ENCODE data around the gene ATXN1. TPM values are rescaled to one million over a fixed set of nuclear protein-coding genes. Genes with fewer than 3 reads are reported as not detected.

The ATXN1 gene
- polyA plus RNA-seq, 1 of the 3 experiments (the other 2 are of a cell fraction): 7.9 TPM

- POLR2A ChIA-PET: no interaction called here
- no peak for DNase-seq
- H3F3A ChIP-seq (replicated peaks; ENCODE audit: insufficient read depth): no peaks in the 10 kb centered on the region
- H2AFZ ChIP-seq (ENCODE audit: low read depth): no peak overlapping the region
- H3K4me1 ChIP-seq (ENCODE audit: control insufficient read depth in 1 of 2, insufficient read depth in 2 of 2, low read depth in 1 of 2, low read length in 1 of 2): peaks cover 8 to 40% of the 10 kb centered on the region in 2 experiments; a peak in 3 of 4 replicates
- H3K4me3 ChIP-seq (ENCODE audit: low read depth in 2 of 2, low read length in 1 of 2): no peak overlapping the region
- CTCF ChIA-PET: interaction anchor here (0.6 to 1.2 kb wide), 2 partner anchors 12 to 28 kb away, joined by 3 read pairs; no protein-coding TSS in a partner anchor
- H3K4me2 ChIP-seq: no peak overlapping the region
- no peak overlapping the region for H3K9ac ChIP-seq
- H3K9me3 ChIP-seq: no peaks in the 10 kb centered on the region
- no peak overlapping the region for H3K27ac ChIP-seq (ENCODE audit: low read depth in 2 of 2, low read length in 1 of 2)
- WGBS (ENCODE audit: low lambda C conversion rate): 97% methylated on average over 6 of the region's 6 CpGs
- H3K79me2 ChIP-seq (ENCODE audit: insufficient read depth): no peaks in the 10 kb centered on the region
- no peaks in the 10 kb centered on the region for H3K27me3 ChIP-seq (ENCODE audit: insufficient read depth)
- peaks cover 0 to 4% of the 10 kb centered on the region in 2 experiments for H3K36me3 ChIP-seq (replicated peaks in 1 of 2; ENCODE audit: control insufficient read depth in 1 of 2, insufficient read depth in 2 of 2, low read length in 1 of 2)
- H3K9me2 ChIP-seq: no peaks in the 10 kb centered on the region
- no peaks in the 10 kb centered on the region for H4K20me1 ChIP-seq (ENCODE audit: insufficient read depth)
- TF ChIP-seq RXRA (IDR thresholded peaks at IDR 0.05; ENCODE audit: borderline replicate concordance, low read depth): no peak
- TF ChIP-seq USF1 (IDR thresholded peaks at IDR 0.05; ENCODE audit: borderline replicate concordance, low read depth): no peak
- TF ChIP-seq YY1 (IDR thresholded peaks at IDR 0.05; ENCODE audit: low read depth): no peak
- no peak for TF ChIP-seq FOXJ3 (CRISPR knock-in tag; IDR thresholded peaks at IDR 0.05)
- TF ChIP-seq, protein P1, sequence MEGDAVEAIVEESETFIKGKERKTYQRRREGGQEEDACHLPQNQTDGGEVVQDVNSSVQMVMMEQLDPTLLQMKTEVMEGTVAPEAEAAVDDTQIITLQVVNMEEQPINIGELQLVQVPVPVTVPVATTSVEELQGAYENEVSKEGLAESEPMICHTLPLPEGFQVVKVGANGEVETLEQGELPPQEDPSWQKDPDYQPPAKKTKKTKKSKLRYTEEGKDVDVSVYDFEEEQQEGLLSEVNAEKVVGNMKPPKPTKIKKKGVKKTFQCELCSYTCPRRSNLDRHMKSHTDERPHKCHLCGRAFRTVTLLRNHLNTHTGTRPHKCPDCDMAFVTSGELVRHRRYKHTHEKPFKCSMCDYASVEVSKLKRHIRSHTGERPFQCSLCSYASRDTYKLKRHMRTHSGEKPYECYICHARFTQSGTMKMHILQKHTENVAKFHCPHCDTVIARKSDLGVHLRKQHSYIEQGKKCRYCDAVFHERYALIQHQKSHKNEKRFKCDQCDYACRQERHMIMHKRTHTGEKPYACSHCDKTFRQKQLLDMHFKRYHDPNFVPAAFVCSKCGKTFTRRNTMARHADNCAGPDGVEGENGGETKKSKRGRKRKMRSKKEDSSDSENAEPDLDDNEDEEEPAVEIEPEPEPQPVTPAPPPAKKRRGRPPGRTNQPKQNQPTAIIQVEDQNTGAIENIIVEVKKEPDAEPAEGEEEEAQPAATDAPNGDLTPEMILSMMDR (IDR thresholded peaks at IDR 0.05): no peak
- TF ChIP-seq, protein P2, sequence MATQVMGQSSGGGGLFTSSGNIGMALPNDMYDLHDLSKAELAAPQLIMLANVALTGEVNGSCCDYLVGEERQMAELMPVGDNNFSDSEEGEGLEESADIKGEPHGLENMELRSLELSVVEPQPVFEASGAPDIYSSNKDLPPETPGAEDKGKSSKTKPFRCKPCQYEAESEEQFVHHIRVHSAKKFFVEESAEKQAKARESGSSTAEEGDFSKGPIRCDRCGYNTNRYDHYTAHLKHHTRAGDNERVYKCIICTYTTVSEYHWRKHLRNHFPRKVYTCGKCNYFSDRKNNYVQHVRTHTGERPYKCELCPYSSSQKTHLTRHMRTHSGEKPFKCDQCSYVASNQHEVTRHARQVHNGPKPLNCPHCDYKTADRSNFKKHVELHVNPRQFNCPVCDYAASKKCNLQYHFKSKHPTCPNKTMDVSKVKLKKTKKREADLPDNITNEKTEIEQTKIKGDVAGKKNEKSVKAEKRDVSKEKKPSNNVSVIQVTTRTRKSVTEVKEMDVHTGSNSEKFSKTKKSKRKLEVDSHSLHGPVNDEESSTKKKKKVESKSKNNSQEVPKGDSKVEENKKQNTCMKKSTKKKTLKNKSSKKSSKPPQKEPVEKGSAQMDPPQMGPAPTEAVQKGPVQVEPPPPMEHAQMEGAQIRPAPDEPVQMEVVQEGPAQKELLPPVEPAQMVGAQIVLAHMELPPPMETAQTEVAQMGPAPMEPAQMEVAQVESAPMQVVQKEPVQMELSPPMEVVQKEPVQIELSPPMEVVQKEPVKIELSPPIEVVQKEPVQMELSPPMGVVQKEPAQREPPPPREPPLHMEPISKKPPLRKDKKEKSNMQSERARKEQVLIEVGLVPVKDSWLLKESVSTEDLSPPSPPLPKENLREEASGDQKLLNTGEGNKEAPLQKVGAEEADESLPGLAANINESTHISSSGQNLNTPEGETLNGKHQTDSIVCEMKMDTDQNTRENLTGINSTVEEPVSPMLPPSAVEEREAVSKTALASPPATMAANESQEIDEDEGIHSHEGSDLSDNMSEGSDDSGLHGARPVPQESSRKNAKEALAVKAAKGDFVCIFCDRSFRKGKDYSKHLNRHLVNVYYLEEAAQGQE (IDR thresholded peaks at IDR 0.05; ENCODE audit: low read depth, low read length): no peak
- TF ChIP-seq FOSL2 (IDR thresholded peaks at IDR 0.05; ENCODE audit: borderline replicate concordance, low read depth): no peak
- TF ChIP-seq RFX5 (IDR thresholded peaks at IDR 0.05; ENCODE audit: low read length): no peak
Measured at GRCh38 chr6:16359563-16359962, 401.7 kb downstream of the ATXN1 start.

GRCh38 chr6:16358531-16359138, 402.6 kb downstream of the ATXN1 start:
- ChIA-PET POLR2A (no interaction called here), CTCF (interaction anchor here (1.0 to 1.2 kb wide), 3 partner anchors 11 to 51 kb away, joined by 3 to 5 read pairs (median 3); no protein-coding TSS in a partner anchor)
- 73% methylated on average over 4 of the region's 18 CpGs for WGBS (ENCODE audit: low lambda C conversion rate)
- Histone ChIP-seq H3K36me3 (replicated peaks in 1 of 2; ENCODE audit: control insufficient read depth in 1 of 2, insufficient read depth in 2 of 2, low read length in 1 of 2) (peaks cover 0 to 4% of the 10 kb centered on the region in 2 experiments), H3K4me3 (ENCODE audit: low read depth in 2 of 2, low read length in 1 of 2) (no peak overlapping the region), H3K9me2 (no peaks in the 10 kb centered on the region), H3K4me2 (no peak overlapping the region), H3K9ac (no peak overlapping the region), H3K4me1 (ENCODE audit: control insufficient read depth in 1 of 2, insufficient read depth in 2 of 2, low read depth in 1 of 2, low read length in 1 of 2) (peaks cover 8 to 40% of the 10 kb centered on the region in 2 experiments; a peak in 3 of 4 replicates), H4K20me1 (ENCODE audit: insufficient read depth) (no peaks in the 10 kb centered on the region), H3F3A (replicated peaks; ENCODE audit: insufficient read depth) (no peaks in the 10 kb centered on the region), H3K9me3 (no peaks in the 10 kb centered on the region), H3K27ac (ENCODE audit: low read depth in 2 of 2, low read length in 1 of 2) (no peak overlapping the region; a peak in 1 of 4 replicates), H2AFZ (ENCODE audit: low read depth) (no peak overlapping the region), H3K79me2 (ENCODE audit: insufficient read depth) (no peaks in the 10 kb centered on the region), H3K27me3 (ENCODE audit: insufficient read depth) (no peaks in the 10 kb centered on the region)
- no peak for DNase-seq
- TF ChIP-seq, protein P1 (IDR thresholded peaks at IDR 0.05): no peak
- TF ChIP-seq TEAD4 (IDR thresholded peaks at IDR 0.05; ENCODE audit: borderline replicate concordance, insufficient read depth) (no peak), TAF1 (IDR thresholded peaks at IDR 0.05; ENCODE audit: borderline replicate concordance, low read depth, low read length) (no peak), EZH2phosphoT487 (IDR thresholded peaks at IDR 0.05; ENCODE audit: borderline replicate concordance, low read depth) (no peak)
- TF ChIP-seq, protein P3, sequence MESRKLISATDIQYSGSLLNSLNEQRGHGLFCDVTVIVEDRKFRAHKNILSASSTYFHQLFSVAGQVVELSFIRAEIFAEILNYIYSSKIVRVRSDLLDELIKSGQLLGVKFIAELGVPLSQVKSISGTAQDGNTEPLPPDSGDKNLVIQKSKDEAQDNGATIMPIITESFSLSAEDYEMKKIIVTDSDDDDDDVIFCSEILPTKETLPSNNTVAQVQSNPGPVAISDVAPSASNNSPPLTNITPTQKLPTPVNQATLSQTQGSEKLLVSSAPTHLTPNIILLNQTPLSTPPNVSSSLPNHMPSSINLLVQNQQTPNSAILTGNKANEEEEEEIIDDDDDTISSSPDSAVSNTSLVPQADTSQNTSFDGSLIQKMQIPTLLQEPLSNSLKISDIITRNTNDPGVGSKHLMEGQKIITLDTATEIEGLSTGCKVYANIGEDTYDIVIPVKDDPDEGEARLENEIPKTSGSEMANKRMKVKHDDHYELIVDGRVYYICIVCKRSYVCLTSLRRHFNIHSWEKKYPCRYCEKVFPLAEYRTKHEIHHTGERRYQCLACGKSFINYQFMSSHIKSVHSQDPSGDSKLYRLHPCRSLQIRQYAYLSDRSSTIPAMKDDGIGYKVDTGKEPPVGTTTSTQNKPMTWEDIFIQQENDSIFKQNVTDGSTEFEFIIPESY (IDR thresholded peaks at IDR 0.05; ENCODE audit: borderline replicate concordance, low read depth): no peak

Measured in SK-N-SH (cell line).